ENCODE results near the gene RNF214. TPM values are rescaled to one million over a fixed set of nuclear protein-coding genes. Genes with fewer than 3 reads are reported as not detected.
A peak's percentile ranks its signal among the peaks of the same experiment; 100 is the strongest.

RNF214 gene
- total and polyA plus RNA-seq, 10 of the 15 experiments (the other 5 are each of a cell fraction or from before 2014, with no cell fraction given), result 4.8 to 16.8 (median 10.5) TPM

GRCh38 chr11:117327567-117328374 lies 95.3 kb downstream of the RNF214 start, which contains the start of gene CEP164 (continued):
- TF ChIP-seq REST (IDR thresholded peaks at IDR 0.05; ENCODE audit: low read depth, low read length) (no peak), NR2F1 (conservative IDR thresholded peaks at IDR 0.05) (no peak)

GRCh38 chr11:117328375-117329010 lies 96.0 kb downstream of the RNF214 start:
- TF ChIP-seq NKRF (conservative IDR thresholded peaks at IDR 0.05) (peak; percentile 8; the same call in 1 of the 2 replicates), STAT1 (conservative IDR thresholded peaks at IDR 0.05) (no peak), CREM (IDR thresholded peaks at IDR 0.05; ENCODE audit: low read depth) (no peak), SRF (IDR thresholded peaks at IDR 0.05; ENCODE audit: low read depth in 2 of 2, low read length in 2 of 2) (no peak), BRCA1 (IDR thresholded peaks at IDR 0.05; ENCODE audit: low read depth, low read length) (no peak)
- ATAC-seq, result peak; percentile 39
- RAD21 ChIA-PET (ENCODE audit: unreplicated experiment), result interaction anchor here (1.0 to 1.8 kb wide), 4 partner anchors 25 to 148 kb away, joined by 6 to 8 read pairs (median 7); partner anchors contain the start of gene PCSK7
- Histone ChIP-seq H3K4me3 (peak overlapping the region; percentile 82), H3K9ac (ENCODE audit: control insufficient read depth, insufficient read depth, low read length) (peak overlapping the region; percentile 63), H3K4me1 (ENCODE audit: control insufficient read depth, insufficient read depth, low read length) (no peaks in the 10 kb centered on the region; the same call in 1 of the 2 replicates), H3K27me3 (replicated peaks in 1 of 2; ENCODE audit: control insufficient read depth in 2 of 2, insufficient read depth in 2 of 2, low read length in 1 of 2) (no peaks in the 10 kb centered on the region), H4K20me1 (ENCODE audit: control insufficient read depth, insufficient read depth) (no peaks in the 10 kb centered on the region), H3K79me2 (ENCODE audit: control insufficient read depth, insufficient read depth, low read length) (peaks cover 4% of the 10 kb centered on the region; the same call in 1 of the 2 replicates), H2AFZ (ENCODE audit: control insufficient read depth, low read depth, low read length) (peak overlapping the region; percentile 26), H3K36me3 (ENCODE audit: control insufficient read depth in 2 of 2, insufficient read depth in 2 of 2, low read length in 1 of 2) (no peaks in the 10 kb centered on the region), H3K27ac (ENCODE audit: control insufficient read depth, insufficient read depth) (peak overlapping the region; percentile 39), H3K9me3 (replicated peaks; ENCODE audit: control insufficient read depth, insufficient read depth, low read length) (no peaks in the 10 kb centered on the region), H3K4me2 (ENCODE audit: control insufficient read depth, insufficient read depth) (peak overlapping the region; percentile 75)
- intact Hi-C loops (cut with micrococcal nuclease; ENCODE audit: unreplicated experiment) (no loop called here), in situ Hi-C loops (cut with MboI) (no loop called here)
- FAIRE-seq, result peak; percentile 71
- DNase-seq (ENCODE audit: low read depth, low spot score), result no peak
- CTCF ChIA-PET, result interaction anchor here (0.5 to 2.3 kb wide), 7 partner anchors 96 to 1639 kb away, joined by 3 to 11 read pairs (median 4); partner anchors contain the start of gene PCSK7
- 17% methylated on average over 15 of the region's 15 CpGs for WGBS (ENCODE audit: insufficient coverage, insufficient replicate concordance, low lambda C conversion rate, missing lambda C conversion rate)
- no TSS peak for BruUV-seq (replicated peaks)
- POLR2A ChIA-PET, result interaction anchor here (0.6 to 1.8 kb wide), 6 partner anchors 9 to 149 kb away, joined by 3 to 7 read pairs (median 3); no protein-coding TSS in a partner anchor
- SMC1A ChIA-PET (ENCODE audit: uncharacterized antibody, unreplicated experiment), result interaction anchor here (1.5 to 1.6 kb wide), 2 partner anchors 48 to 97 kb away, joined by 3 to 5 read pairs; partner anchors contain the start of gene PCSK7
